GM12874 (cell line): Measurements from ENCODE around the gene STX16.

Source experiments
- TF ChIP-seq, protein P1 (sequence below): IDR thresholded peaks from 2 replicates; pipeline ENCODE4 v1.5.1; 2011; ENCODE audit warnings: low read depth, mild to moderate bottlenecking, control low read depth, low read length, moderate library complexity; ENCODE audit not compliant: insufficient read depth

Gene STX16

DNA sequence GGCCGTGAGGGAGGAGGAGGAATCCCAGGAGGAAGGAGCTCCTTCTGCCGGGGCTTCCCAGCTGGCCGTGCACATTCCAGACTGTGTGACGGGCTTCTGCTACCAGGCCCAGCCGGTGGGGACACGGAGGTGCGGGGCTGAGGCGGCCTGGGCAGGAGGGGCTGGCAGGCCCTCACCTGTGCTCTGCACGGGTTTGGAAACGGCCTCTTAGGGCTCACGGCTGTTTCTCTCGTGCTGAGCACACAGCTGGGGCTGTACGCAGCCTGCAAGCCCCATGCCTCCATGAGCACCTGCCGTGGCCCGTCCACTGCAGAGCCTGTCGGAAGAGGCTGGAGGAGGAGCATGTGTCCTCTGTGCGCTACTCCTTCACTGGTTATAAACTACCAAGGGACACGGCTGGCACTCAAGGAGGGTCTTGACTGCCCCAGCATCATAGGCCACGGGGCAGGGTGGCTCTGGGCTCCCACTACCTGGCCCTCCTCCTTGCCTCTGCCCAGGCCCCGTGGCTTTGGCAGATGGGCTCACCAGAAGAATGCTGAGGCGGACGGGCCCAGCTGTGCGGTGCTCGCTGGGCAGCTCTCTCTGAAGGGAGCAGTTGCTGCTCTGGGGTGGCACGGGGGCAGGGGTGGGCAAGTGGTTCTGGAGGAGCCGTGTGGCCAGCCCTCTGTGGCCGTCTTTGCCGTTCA is 57.3 kb downstream of the STX16 start:
- TF ChIP-seq, protein P1, sequence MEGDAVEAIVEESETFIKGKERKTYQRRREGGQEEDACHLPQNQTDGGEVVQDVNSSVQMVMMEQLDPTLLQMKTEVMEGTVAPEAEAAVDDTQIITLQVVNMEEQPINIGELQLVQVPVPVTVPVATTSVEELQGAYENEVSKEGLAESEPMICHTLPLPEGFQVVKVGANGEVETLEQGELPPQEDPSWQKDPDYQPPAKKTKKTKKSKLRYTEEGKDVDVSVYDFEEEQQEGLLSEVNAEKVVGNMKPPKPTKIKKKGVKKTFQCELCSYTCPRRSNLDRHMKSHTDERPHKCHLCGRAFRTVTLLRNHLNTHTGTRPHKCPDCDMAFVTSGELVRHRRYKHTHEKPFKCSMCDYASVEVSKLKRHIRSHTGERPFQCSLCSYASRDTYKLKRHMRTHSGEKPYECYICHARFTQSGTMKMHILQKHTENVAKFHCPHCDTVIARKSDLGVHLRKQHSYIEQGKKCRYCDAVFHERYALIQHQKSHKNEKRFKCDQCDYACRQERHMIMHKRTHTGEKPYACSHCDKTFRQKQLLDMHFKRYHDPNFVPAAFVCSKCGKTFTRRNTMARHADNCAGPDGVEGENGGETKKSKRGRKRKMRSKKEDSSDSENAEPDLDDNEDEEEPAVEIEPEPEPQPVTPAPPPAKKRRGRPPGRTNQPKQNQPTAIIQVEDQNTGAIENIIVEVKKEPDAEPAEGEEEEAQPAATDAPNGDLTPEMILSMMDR = no peak

DNA sequence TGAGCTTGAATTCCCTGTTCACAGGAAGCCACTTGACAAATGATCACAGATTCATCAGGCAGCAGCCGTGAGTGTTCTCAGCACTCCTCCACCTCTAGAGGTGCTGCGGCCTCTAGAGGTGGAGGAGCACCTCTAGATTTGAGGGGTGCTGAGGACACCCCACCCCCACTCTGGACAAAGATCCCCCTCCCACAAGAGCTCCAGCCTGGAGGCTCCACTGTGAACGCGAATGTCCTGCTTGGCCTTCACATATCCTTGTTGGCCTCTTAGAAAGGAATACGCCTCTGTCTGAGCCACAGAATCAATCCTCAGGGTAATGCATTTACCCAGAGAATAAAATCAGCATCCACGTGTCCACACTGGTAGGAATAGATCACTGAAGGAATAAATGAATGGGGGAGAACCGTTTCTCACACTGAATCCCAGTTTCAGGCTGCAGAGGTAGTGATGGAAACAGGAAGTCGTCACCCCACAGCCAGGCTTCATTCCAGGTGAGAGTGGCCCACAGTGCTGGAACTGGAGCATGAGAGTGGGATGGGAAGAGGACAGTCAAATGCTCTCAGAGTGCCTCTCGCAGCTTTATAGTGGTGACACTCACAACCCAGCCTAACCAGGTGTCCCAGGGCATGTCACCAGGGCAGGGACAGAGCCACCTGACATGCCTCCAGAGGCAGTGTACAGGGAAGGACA is 58.1 kb downstream of the STX16 start:
- TF ChIP-seq, protein P1 = no peak

DNA sequence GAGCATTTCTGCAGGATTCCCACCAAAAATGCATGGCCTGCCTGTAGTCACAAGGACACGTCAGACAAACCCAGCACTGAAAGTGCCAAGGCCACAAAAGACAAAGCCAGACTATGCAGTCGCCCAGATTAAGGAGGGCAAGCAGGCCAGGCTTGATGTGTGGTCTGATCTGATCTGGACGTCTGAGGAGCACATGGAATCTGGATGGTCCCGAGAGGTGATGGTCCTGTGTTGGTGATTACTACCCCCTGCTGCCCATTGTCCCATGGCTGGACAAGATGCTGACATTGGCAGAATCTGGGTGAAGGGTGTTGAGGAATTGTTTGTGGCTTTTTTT is 58.6 kb downstream of the STX16 start:
- TF ChIP-seq, protein P1 = no peak

DNA sequence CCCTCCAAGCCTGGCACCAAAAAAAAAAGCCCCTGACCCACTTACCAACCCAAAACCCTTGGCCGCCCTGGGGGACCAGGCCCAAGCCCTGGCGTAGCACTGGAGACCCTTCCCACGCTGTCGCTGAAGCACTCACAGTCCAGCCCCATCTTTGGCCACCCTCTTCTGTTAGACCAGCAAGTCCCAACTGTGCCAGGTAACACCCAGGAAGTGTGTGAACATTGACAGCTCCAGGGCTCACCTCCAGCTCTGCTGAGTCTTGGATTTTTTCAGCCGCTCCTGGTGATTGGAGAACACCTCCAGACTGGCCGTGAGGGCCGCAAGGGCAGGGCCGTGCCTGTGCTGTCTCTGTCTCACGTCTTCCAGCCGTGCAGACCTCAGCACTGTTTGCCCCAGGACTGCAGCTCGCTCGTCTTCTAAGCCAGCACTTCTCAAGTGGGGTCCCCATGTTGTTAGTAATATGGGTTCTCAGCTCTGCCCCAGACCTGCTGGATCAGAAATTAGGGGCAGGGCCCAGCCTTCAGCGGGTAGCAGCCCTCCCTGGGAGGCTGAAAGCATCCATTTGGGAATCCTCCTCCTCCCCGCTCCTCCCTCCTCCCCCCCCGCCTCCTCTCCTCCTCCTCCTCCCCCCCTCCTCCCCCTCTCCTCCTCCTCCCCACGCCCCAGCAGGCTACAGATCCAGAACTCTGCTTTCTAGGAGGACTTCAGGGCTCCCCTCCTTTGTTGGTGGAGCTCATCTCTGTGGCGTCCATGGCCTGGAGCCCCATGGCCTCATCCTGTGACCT is 59.6 kb downstream of the STX16 start:
- TF ChIP-seq, protein P1 = no peak

DNA sequence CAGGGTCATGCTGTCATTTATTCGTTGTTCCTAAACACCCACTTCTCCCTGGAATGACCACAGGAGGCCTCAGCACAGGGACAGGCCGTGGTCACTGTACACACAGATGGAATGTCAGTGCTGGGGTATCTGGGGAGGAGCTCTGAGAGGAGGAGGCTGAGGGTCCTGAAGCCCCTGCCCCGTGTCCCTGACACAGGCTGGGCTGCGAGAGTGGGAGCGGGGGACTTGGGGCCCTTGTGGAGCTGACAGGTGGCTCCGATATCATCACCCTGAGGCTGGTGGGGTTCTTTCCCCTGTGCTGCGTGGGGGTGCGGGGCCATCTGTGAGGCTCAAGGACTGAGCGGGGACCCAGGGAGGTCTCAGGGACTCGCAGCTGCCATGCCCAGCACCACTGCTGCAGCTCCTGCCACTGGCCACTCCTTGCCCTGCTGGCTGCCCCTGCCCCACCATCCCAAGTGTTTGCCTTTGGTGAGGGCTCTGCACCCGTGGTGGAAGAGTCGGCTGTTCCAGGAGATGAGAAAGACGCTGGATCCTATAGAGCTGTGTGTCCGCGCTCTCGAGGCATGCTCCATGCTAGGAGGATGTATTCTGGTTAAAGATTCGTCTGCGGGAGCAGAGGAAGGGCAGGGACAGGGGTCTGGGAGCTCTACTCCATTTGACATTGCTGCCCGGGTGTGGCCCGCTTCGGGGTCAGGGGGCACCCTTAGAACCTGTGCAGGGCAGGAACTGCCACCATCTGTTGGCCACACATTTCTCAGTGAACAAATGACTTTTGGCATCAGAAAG is 60.4 kb downstream of the STX16 start:
- TF ChIP-seq, protein P1 = no peak

DNA sequence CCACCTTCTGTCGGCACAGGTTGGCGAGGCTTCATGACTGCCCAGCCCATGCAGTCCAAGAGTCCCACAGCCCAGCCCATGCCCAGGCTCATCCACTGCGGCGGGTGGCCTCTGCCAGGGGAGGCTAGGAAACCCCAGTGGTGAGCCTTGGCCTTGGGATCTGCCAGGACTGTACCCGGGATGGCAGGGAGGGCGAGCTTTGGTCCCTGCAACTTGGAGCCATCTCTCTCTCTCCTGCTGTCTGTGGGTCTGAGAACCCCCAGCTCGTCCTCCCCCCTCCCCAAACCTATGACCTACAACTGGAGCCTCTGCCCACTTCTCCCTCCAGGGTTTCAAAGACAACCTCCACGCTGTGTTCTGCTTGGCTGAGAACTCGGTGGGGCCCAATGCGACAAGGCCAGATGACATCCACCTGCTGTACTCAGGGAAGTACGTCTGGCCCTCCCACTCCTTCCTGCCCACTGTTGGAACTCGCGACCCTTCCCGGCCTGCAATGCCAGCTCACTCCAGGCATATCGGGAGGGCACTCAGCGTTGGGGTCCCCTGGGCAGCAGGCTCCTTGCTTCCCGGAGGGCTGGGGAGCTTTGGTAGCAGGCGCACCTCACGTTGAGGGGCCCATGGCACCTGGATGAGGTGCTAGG is 61.2 kb downstream of the STX16 start:
- TF ChIP-seq, protein P1 = no peak
